ENCODE measurements around the gene ERICH4. TPM values are rescaled to one million over a fixed set of nuclear protein-coding genes. Genes with fewer than 3 reads are reported as not detected.

Gene ERICH4
- polyA plus RNA-seq, 1 of the 3 experiments (the other 2 are of a cell fraction): not detected

GRCh38 chr19:41411100-41411967 is 31.6 kb upstream of the ERICH4 start:
- no peak for TF ChIP-seq RXRA (IDR thresholded peaks at IDR 0.05; ENCODE audit: borderline replicate concordance, low read depth)
- no peak for TF ChIP-seq CTCF (IDR thresholded peaks at IDR 0.05)
- no peak for TF ChIP-seq RAD21 (IDR thresholded peaks at IDR 0.05; ENCODE audit: low read length)
- no peak for TF ChIP-seq POLR2AphosphoS5 (IDR thresholded peaks at IDR 0.05; ENCODE audit: low read depth, low read length)
- no peak for TF ChIP-seq GATA2 (CRISPR knock-in tag; IDR thresholded peaks at IDR 0.05)
- no peak for TF ChIP-seq EZH2phosphoT487 (IDR thresholded peaks at IDR 0.05; ENCODE audit: borderline replicate concordance, low read depth)
- TF ChIP-seq SMC3 (IDR thresholded peaks at IDR 0.05; ENCODE audit: low read depth, low read length): no peak
- TF ChIP-seq IRF3 (IDR thresholded peaks at IDR 0.05; ENCODE audit: low read depth, low read length): no peak
- no peak for TF ChIP-seq MXI1 (IDR thresholded peaks at IDR 0.05; ENCODE audit: low read depth, low read length)
- no peak for TF ChIP-seq ELF1 (IDR thresholded peaks at IDR 0.05)
- no peak for TF ChIP-seq USF1 (IDR thresholded peaks at IDR 0.05; ENCODE audit: borderline replicate concordance, low read depth)
- TF ChIP-seq PBX3 (IDR thresholded peaks at IDR 0.05): no peak
- TF ChIP-seq TCF12 (IDR thresholded peaks at IDR 0.05): no peak
- TF ChIP-seq SIN3A (IDR thresholded peaks at IDR 0.05; ENCODE audit: borderline replicate concordance, low read depth, low read length): no peak
- TF ChIP-seq RFX5 (IDR thresholded peaks at IDR 0.05; ENCODE audit: low read length): no peak
- TF ChIP-seq NFIC (IDR thresholded peaks at IDR 0.05; ENCODE audit: borderline replicate concordance): no peak
- TF ChIP-seq JUND (IDR thresholded peaks at IDR 0.05): no peak
- no peak for TF ChIP-seq EP300 (IDR thresholded peaks at IDR 0.05; ENCODE audit: borderline replicate concordance in 1 of 2, low read depth in 1 of 2, low read length in 1 of 2)
- no peak for TF ChIP-seq TEAD4 (IDR thresholded peaks at IDR 0.05; ENCODE audit: borderline replicate concordance, insufficient read depth)
- Histone ChIP-seq H3K9me2 (no peaks in the 10 kb centered on the region), H3K4me3 (ENCODE audit: low read depth in 2 of 2, low read length in 1 of 2) (no peak overlapping the region), H3K4me2 (no peak overlapping the region), H3K36me3 (replicated peaks in 1 of 2; ENCODE audit: control insufficient read depth in 1 of 2, insufficient read depth in 2 of 2, low read length in 1 of 2) (peaks cover 0 to 23% of the 10 kb centered on the region in 2 experiments), H3K79me2 (ENCODE audit: insufficient read depth) (no peaks in the 10 kb centered on the region), H3F3A (replicated peaks; ENCODE audit: insufficient read depth) (no peaks in the 10 kb centered on the region), H4K20me1 (ENCODE audit: insufficient read depth) (no peaks in the 10 kb centered on the region), H2AFZ (ENCODE audit: low read depth) (no peak overlapping the region), H3K9me3 (no peaks in the 10 kb centered on the region), H3K4me1 (ENCODE audit: control insufficient read depth in 1 of 2, insufficient read depth in 2 of 2, low read depth in 1 of 2, low read length in 1 of 2) (peaks cover 0 to 12% of the 10 kb centered on the region in 2 experiments; a peak in 1 of 4 replicates), H3K9ac (no peak overlapping the region), H3K27me3 (ENCODE audit: insufficient read depth) (no peaks in the 10 kb centered on the region), H3K27ac (ENCODE audit: low read depth in 2 of 2, low read length in 1 of 2) (peak overlapping the region in 1 of 2 experiments; percentile 23; a peak in 1 of 4 replicates)
- ChIA-PET CTCF (interaction anchor here (2.2 kb wide), 1 partner anchor 103 kb away, joined by 5 read pairs; no protein-coding TSS in a partner anchor), POLR2A (no interaction called here)
- 65% methylated on average over 6 of the region's 9 CpGs for WGBS (ENCODE audit: low lambda C conversion rate)
- no peak for DNase-seq

All from SK-N-SH (cell line).